ENCODE data around the gene TEKT3.

GRCh38 chr17:15266325-15267125 lies 74.9 kb downstream of the TEKT3 start:
- TF ChIP-seq CTCF (conservative IDR thresholded peaks at IDR 0.05) (no peak), EZH2 (IDR thresholded peaks at IDR 0.05; ENCODE audit: low read depth) (no peak)
